ENCODE measurements around the gene RNF207.

GRCh38 chr1:6239950-6240768, 34.2 kb downstream of the RNF207 start:
- TF ChIP-seq, protein P1, sequence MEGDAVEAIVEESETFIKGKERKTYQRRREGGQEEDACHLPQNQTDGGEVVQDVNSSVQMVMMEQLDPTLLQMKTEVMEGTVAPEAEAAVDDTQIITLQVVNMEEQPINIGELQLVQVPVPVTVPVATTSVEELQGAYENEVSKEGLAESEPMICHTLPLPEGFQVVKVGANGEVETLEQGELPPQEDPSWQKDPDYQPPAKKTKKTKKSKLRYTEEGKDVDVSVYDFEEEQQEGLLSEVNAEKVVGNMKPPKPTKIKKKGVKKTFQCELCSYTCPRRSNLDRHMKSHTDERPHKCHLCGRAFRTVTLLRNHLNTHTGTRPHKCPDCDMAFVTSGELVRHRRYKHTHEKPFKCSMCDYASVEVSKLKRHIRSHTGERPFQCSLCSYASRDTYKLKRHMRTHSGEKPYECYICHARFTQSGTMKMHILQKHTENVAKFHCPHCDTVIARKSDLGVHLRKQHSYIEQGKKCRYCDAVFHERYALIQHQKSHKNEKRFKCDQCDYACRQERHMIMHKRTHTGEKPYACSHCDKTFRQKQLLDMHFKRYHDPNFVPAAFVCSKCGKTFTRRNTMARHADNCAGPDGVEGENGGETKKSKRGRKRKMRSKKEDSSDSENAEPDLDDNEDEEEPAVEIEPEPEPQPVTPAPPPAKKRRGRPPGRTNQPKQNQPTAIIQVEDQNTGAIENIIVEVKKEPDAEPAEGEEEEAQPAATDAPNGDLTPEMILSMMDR (IDR thresholded peaks at IDR 0.05): no peak
- no peak for TF ChIP-seq POLR2A (IDR thresholded peaks at IDR 0.05)
